ENCODE measurements around the gene CLRN3.

CLRN3 gene

DNA sequence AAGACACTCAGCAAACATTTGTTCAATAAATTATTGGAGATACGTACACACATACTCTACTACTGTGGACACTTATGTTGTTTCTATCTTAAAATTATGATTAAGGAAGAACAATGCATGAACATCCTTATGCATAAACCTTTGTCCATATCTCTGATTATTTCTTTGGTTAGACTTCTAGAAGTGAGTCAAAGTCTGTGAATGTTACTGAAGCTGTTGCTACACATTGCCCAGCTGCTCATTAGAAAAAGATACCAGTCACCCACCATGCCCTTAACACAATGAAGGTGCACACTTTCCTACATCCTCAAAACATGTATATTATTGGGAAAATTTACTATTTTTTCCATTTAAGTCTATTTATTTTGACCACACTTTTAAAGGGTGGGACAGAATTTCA lies 1.4 kb upstream of the CLRN3 start:
- WGBS, 2 experiments (ENCODE audit: insufficient coverage in 2 of 2) = no CpG with 5 or more reads among the region's 1 CpG

DNA sequence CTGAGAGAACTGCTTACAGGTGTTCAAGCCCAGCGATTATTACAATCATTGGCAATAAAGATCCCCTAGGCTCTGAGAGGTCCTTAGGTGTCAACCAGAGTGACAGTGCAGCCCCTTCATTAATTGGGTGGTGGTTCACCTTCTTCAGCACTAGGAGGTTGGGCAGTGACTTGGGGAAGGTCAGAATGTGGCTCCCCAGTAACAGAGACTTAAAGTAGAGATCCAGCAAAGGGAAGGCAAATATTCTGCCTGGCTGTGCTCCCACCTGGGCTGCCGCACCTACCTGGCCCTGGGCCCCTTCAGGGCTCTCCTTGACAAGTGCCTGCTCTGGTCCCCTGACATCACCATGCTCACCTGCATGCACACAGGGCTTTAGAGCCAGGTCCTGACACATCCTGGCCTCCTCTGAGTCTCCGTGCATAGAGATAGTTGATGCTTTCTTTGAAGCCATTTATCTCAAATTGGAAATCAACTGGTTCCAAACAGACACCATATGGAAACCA lies 1.9 kb downstream of the CLRN3 start:
- Histone ChIP-seq H3K27ac (ENCODE audit: low read depth, low read length, severe bottlenecking) (no peak overlapping the region), H3K4me1 (ENCODE audit: control insufficient read depth, insufficient read depth, low read length, poor library complexity, severe bottlenecking) (peaks cover 4% of the 10 kb centered on the region), H3K4me3 (ENCODE audit: extremely low read depth, insufficient read depth, low read length, poor library complexity, severe bottlenecking) (no peak overlapping the region), H3K36me3 (ENCODE audit: control insufficient read depth, insufficient read depth, low read length) (no peaks in the 10 kb centered on the region), H3K9me3 (ENCODE audit: control insufficient read depth, low read length) (no peaks in the 10 kb centered on the region)
- 78 to 88% methylated on average over 2 to 3 of the region's 3 CpGs for WGBS, 2 experiments (ENCODE audit: insufficient coverage in 2 of 2)

More for the DNA sequence above, 1.4 kb upstream of the CLRN3 start:
- Histone ChIP-seq H3K4me3 (ENCODE audit: extremely low read depth, insufficient read depth, low read length, poor library complexity, severe bottlenecking) (no peak overlapping the region), H3K27ac (ENCODE audit: low read depth, low read length, severe bottlenecking) (no peak overlapping the region), H3K4me1 (ENCODE audit: control insufficient read depth, insufficient read depth, low read length, poor library complexity, severe bottlenecking) (peaks cover 4% of the 10 kb centered on the region), H3K9me3 (ENCODE audit: control insufficient read depth, low read length) (no peaks in the 10 kb centered on the region), H3K36me3 (ENCODE audit: control insufficient read depth, insufficient read depth, low read length) (no peaks in the 10 kb centered on the region)

DNA sequence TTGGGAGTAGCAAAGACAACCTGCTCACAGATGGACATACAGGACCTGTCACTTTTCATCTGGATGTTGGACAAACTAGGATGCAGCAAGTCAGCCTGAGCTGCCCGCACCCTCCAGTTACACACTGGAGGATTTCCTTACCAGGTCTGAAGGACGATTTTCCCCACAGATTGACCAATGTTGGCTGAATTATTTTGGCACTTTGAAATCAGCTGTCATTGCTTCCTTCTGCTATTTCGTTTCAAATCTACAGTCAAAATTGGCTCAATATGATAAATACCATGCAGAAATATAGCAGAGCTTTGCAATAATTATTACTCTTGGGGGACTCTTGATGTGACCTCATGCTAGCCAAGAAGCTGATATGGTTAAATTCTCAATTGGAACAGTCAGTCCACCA lies 2.5 kb downstream of the CLRN3 start:
- Histone ChIP-seq H3K4me1 (ENCODE audit: control insufficient read depth, insufficient read depth, low read length, poor library complexity, severe bottlenecking) (peaks cover 4% of the 10 kb centered on the region), H3K9me3 (ENCODE audit: control insufficient read depth, low read length) (no peaks in the 10 kb centered on the region), H3K27ac (ENCODE audit: low read depth, low read length, severe bottlenecking) (no peak overlapping the region), H3K36me3 (ENCODE audit: control insufficient read depth, insufficient read depth, low read length) (no peaks in the 10 kb centered on the region), H3K4me3 (ENCODE audit: extremely low read depth, insufficient read depth, low read length, poor library complexity, severe bottlenecking) (no peak overlapping the region)
- WGBS, 2 experiments (ENCODE audit: insufficient coverage in 2 of 2) = 83 to 100% methylated on average over 1 to 3 of the region's 3 CpGs

DNA sequence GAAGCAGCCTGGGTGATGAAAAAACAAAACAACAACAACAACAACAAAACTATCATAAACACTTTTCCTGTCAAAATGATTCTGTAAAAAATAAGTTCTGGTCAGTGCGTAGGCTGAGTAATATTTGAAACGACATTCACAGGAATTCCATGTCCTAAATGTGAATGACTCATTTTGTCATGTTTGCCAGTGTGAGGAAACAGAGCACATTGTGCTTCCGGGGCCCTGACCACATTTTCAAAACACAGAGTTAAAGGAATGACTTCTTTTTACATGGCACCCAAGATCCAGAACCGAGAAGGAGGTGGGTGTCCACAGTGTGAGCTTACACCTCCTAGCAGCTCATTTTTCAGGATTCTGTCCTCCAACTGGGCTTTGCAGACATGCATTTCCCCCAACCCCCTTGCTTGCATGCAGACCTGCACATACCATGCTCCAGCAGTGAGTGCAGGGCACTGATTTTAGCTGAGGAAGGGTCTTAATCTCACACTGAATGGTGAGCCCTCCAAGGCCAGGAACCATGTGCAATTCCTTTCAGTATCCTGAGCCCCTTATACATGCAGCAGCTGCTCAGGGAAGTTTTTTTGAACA lies 3.0 kb downstream of the CLRN3 start:
- Histone ChIP-seq H3K4me1 (ENCODE audit: control insufficient read depth, insufficient read depth, low read length, poor library complexity, severe bottlenecking) (peaks cover 4% of the 10 kb centered on the region), H3K36me3 (ENCODE audit: control insufficient read depth, insufficient read depth, low read length) (no peaks in the 10 kb centered on the region), H3K4me3 (ENCODE audit: extremely low read depth, insufficient read depth, low read length, poor library complexity, severe bottlenecking) (no peak overlapping the region), H3K9me3 (ENCODE audit: control insufficient read depth, low read length) (no peaks in the 10 kb centered on the region), H3K27ac (ENCODE audit: low read depth, low read length, severe bottlenecking) (no peak overlapping the region)
- 88 to 89% methylated on average over 3 to 4 of the region's 4 CpGs for WGBS, 2 experiments (ENCODE audit: insufficient coverage in 2 of 2)

DNA sequence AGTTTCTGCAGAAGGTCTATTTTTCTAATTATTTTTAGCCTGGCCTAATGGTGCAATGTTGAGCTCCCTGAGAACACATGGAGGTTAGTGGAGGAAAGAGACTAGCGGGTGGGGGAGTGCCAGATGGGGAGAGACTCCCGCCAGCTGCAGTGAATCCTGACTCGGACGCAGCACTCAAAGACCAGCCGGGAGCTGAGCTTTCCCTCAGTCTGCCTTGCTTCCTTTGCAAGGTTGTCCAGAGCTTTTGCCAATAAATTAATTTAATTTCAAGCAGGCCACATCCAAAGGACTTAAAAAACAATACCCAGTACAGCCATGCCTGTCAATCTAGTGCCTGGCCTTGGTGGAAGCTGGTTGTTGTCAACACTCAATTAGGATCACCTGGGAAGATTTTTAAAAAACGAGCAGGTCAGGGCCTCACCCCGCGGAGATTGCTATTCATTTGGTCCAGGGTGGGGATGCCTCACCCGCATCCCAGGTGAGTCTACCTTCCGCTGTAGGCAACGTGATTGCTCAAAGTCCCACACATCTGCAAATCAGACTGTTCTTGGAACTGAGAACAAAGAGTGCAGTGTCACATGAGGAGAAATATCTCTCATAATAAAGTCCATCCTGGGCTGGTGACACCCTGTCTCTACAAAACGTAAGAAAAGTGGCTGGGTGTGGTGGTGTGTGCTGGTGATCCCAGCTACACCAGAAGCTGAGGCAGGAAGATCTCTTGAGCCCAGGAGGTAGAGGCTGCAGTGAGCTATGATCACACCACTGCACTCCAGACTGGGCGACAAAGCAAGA lies 4.0 kb downstream of the CLRN3 start:
- 90 to 93% methylated on average over 7 to 13 of the region's 13 CpGs for WGBS, 2 experiments (ENCODE audit: insufficient coverage in 2 of 2)
- no peak overlapping the region for H3K27ac ChIP-seq (ENCODE audit: low read depth, low read length, severe bottlenecking)

DNA sequence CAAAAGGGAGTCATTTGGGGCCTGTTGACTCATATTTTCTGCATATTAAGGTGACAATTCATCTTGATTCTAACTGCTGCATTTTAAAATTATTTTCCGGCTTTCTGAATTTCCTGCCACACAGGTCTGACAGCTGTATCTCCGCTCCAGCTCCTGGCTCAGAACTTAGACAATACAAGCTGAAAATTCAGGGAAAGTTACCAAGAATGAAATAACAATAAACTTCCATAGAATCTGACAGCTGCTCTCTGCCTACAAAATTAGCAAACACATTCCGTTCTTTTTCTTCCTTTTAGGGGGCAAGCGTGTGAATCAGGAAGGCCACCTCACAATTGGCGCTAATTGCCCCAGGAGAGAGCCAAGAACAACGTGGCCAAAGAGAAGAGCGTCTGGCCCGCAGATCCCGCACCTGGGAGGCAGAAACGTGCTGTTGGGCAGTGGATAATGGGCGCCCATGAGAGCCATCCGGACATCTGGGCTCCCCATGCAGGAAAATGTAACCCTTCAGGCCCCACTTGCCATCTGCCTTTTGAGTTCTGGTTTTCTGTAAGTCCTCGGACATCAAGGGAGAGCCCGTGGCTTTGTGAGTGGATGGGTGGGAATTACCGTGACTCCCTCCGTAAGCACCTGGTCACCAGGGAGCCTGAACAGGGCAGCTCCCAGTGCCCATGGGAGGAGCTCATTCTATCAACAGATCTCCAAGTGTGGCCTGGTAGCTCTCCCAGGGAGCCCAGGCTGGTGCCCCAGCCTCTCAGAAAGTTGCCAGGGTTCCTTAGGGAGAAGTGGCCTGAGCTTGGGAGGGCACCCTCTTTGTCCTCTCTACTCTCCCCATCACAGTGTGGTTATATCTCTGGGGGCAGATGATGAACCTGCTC lies 5.0 kb downstream of the CLRN3 start:
- WGBS, 2 experiments (ENCODE audit: insufficient coverage in 2 of 2) = 91 to 96% methylated on average over 12 to 14 of the region's 16 CpGs
- no peaks in the 10 kb centered on the region for H3K36me3 ChIP-seq (ENCODE audit: control insufficient read depth, insufficient read depth, low read length)
- no peaks in the 10 kb centered on the region for H3K9me3 ChIP-seq (ENCODE audit: control insufficient read depth, low read length)
- no peak overlapping the region for H3K27ac ChIP-seq (ENCODE audit: low read depth, low read length, severe bottlenecking)
- H3K4me1 ChIP-seq (ENCODE audit: control insufficient read depth, insufficient read depth, low read length, poor library complexity, severe bottlenecking) = peaks cover 4% of the 10 kb centered on the region
- no peak overlapping the region for H3K4me3 ChIP-seq (ENCODE audit: extremely low read depth, insufficient read depth, low read length, poor library complexity, severe bottlenecking)

More for the DNA sequence above, 4.0 kb downstream of the CLRN3 start:
- no peaks in the 10 kb centered on the region for H3K36me3 ChIP-seq (ENCODE audit: control insufficient read depth, insufficient read depth, low read length)
- H3K4me3 ChIP-seq (ENCODE audit: extremely low read depth, insufficient read depth, low read length, poor library complexity, severe bottlenecking) = no peak overlapping the region
- H3K4me1 ChIP-seq (ENCODE audit: control insufficient read depth, insufficient read depth, low read length, poor library complexity, severe bottlenecking) = peaks cover 4% of the 10 kb centered on the region
- H3K9me3 ChIP-seq (ENCODE audit: control insufficient read depth, low read length) = no peaks in the 10 kb centered on the region

GRCh38 chr10:127886371-127887051 lies 6.2 kb downstream of the CLRN3 start:
- no peaks in the 10 kb centered on the region for H3K9me3 ChIP-seq (ENCODE audit: control insufficient read depth, low read length)
- H3K27ac ChIP-seq (ENCODE audit: low read depth, low read length, severe bottlenecking) = no peak overlapping the region
- 89 to 98% methylated on average over 10 of the region's 12 CpGs for WGBS, 2 experiments (ENCODE audit: insufficient coverage in 2 of 2)
- no peak overlapping the region for H3K4me3 ChIP-seq (ENCODE audit: extremely low read depth, insufficient read depth, low read length, poor library complexity, severe bottlenecking)
- peaks cover 4% of the 10 kb centered on the region for H3K4me1 ChIP-seq (ENCODE audit: control insufficient read depth, insufficient read depth, low read length, poor library complexity, severe bottlenecking)
- H3K36me3 ChIP-seq (ENCODE audit: control insufficient read depth, insufficient read depth, low read length) = no peaks in the 10 kb centered on the region

DNA sequence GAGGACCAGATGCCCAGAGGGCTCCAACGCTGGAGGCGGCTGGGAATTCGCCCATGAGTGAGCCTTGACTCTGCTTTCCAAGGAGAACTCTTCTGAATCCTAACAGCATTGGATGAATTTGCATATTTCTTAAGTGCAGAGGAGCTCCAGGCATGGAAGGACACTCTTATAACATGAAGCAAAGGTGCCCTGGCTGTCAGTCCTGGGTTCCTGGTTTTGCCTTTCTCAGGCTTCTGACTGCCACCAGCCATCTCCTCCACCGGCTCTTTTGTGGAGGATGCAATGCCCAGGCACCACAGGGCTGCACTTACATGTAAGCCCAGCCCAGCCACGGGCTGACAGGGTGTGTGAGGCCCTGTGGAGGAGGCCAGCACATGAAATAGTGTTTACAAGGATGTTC lies 8.2 kb downstream of the CLRN3 start:
- Histone ChIP-seq H3K4me3 (ENCODE audit: extremely low read depth, insufficient read depth, low read length, poor library complexity, severe bottlenecking) (no peak overlapping the region), H3K27ac (ENCODE audit: low read depth, low read length, severe bottlenecking) (no peak overlapping the region), H3K36me3 (ENCODE audit: control insufficient read depth, insufficient read depth, low read length) (no peaks in the 10 kb centered on the region), H3K4me1 (ENCODE audit: control insufficient read depth, insufficient read depth, low read length, poor library complexity, severe bottlenecking) (no peaks in the 10 kb centered on the region), H3K9me3 (ENCODE audit: control insufficient read depth, low read length) (no peaks in the 10 kb centered on the region)
- WGBS, 2 experiments (ENCODE audit: insufficient coverage in 2 of 2) = 90 to 92% methylated on average over 4 of the region's 5 CpGs

DNA sequence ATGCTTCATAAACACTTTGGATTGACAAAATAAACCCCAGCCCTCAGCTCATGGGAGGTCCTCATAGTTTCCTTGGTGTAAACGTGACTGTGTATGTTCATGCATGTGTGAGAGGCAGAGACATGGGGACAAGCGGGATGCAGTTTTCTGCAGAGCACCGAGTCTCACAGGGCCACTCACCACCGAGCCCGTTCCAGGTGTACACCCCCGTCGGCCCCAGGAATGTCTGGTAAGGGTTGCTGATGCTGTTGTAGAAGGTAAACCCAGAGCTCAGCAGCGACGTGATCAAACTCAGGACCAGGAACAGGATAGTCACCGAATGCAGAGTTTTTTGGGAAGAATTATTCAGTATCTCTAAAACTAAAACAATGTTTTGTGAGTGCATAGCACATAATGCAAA lies 9.2 kb downstream of the CLRN3 start:
- H3K4me1 ChIP-seq (ENCODE audit: control insufficient read depth, insufficient read depth, low read length, poor library complexity, severe bottlenecking) = no peaks in the 10 kb centered on the region
- no peaks in the 10 kb centered on the region for H3K36me3 ChIP-seq (ENCODE audit: control insufficient read depth, insufficient read depth, low read length)

GRCh38 chr10:127882801-127883459 lies 9.8 kb downstream of the CLRN3 start:
- H3K4me1 ChIP-seq (ENCODE audit: control insufficient read depth, insufficient read depth, low read length, poor library complexity, severe bottlenecking) = no peaks in the 10 kb centered on the region
- WGBS, 2 experiments (ENCODE audit: insufficient coverage in 2 of 2) = 83 to 98% methylated on average over 3 to 4 of the region's 4 CpGs
- H3K27ac ChIP-seq (ENCODE audit: low read depth, low read length, severe bottlenecking) = no peak overlapping the region
- no peak overlapping the region for H3K4me3 ChIP-seq (ENCODE audit: extremely low read depth, insufficient read depth, low read length, poor library complexity, severe bottlenecking)
- H3K36me3 ChIP-seq (ENCODE audit: control insufficient read depth, insufficient read depth, low read length) = no peaks in the 10 kb centered on the region
- no peaks in the 10 kb centered on the region for H3K9me3 ChIP-seq (ENCODE audit: control insufficient read depth, low read length)

More for the DNA sequence above, 9.2 kb downstream of the CLRN3 start:
- Histone ChIP-seq H3K9me3 (ENCODE audit: control insufficient read depth, low read length) (no peaks in the 10 kb centered on the region), H3K27ac (ENCODE audit: low read depth, low read length, severe bottlenecking) (no peak overlapping the region), H3K4me3 (ENCODE audit: extremely low read depth, insufficient read depth, low read length, poor library complexity, severe bottlenecking) (no peak overlapping the region)
- 96% methylated on average over 6 of the region's 10 CpGs for WGBS, 2 experiments (ENCODE audit: insufficient coverage in 2 of 2)

Data from mesodermal cell (in vitro differentiated cells).